NB4 (cell line): ENCODE results near the gene ACOX3.

ENCODE experiments used
- CTCF ChIP-seq: IDR thresholded peaks from one replicate; pipeline ENCODE4 v1.5.1; 2012; ENCODE audit warnings: low read depth, low read length
- MAX ChIP-seq: IDR thresholded peaks from 2 replicates; pipeline ENCODE4 v1.6.1; 2011; ENCODE audit warnings: low read depth, low read length

- TF ChIP-seq CTCF = no peak
- TF ChIP-seq MAX = no peak
Measured at GRCh38 chr4:8355306-8355705, 85.2 kb downstream of the ACOX3 start.
